ENCODE measurements around the gene PHACTR1.

GRCh38 chr6:12974551-12974950, 258.0 kb downstream of the PHACTR1 start:
- no peak for TF ChIP-seq CTCF (IDR thresholded peaks at IDR 0.05; ENCODE audit: low read depth, low read length, missing input control)
- no peak for TF ChIP-seq REST (IDR thresholded peaks at IDR 0.05)
- TF ChIP-seq MAX (IDR thresholded peaks at IDR 0.05) = no peak
- TF ChIP-seq JUND (IDR thresholded peaks at IDR 0.05) = no peak
- no peak for TF ChIP-seq RXRA (IDR thresholded peaks at IDR 0.05)
- no peak for TF ChIP-seq YY1 (IDR thresholded peaks at IDR 0.05)
- TF ChIP-seq TAF1 (conservative IDR thresholded peaks at IDR 0.05) = no peak
- no peak for TF ChIP-seq SP1 (IDR thresholded peaks at IDR 0.05)
- TF ChIP-seq FOXA2 (IDR thresholded peaks at IDR 0.05) = no peak

Measured in liver (tissue), 3 donors.